H1 (cell line): ENCODE results near the gene ANKRD6. TPM values are rescaled to one million over a fixed set of nuclear protein-coding genes. Genes with fewer than 3 reads are reported as not detected.

Experiments used
- CTCF ChIA-PET: fragments of 300-600 bp; sonication (Branson Sonifier 250); formaldehyde crosslinking; loops from one replicate; lab custom pipeline; 2021; ENCODE audit not compliant: partially characterized antibody; lab: Charles Lee
- POLR2A ChIA-PET: fragments of 300-600 bp; sonication (Branson Sonifier 250); formaldehyde crosslinking; loops from one replicate; lab custom pipeline; 2021; ENCODE audit warnings: inconsistent platforms; ENCODE audit not compliant: partially characterized antibody; lab: Charles Lee
- DNase-seq, 2 experiments: peaks; one replicate each; pipeline versions ENCODE4 v3.0.0 to v3.0.0-alpha.2; 2010 to 2022; ENCODE audit warnings: low spot score in 2 of 2, low read depth in 1 of 2, mixed read lengths in 1 of 2
- FAIRE-seq: peaks from 2 replicates; lab custom pipeline; 2011; peaks lifted over from hg19 to GRCh38; lab: Jason Lieb, UNC
- H2AFZ ChIP-seq: 2 replicates; pipeline ENCODE4 v1.8.1; 2012; ENCODE audit warnings: low read length, inconsistent platforms
- H2AK5ac ChIP-seq: 2 replicates; pipeline ENCODE4 v1.6.1; 2013; ENCODE audit warnings: low read depth, low read length
- H2BK120ac ChIP-seq: replicated peaks from 2 replicates; pipeline ENCODE3; 2013; ENCODE audit warnings: low read depth, low read length, inconsistent platforms
- H2BK12ac ChIP-seq: 2 replicates; pipeline ENCODE4 v1.6.1; 2013; ENCODE audit warnings: low read depth, low read length
- H2BK15ac ChIP-seq: 2 replicates; pipeline ENCODE4 v1.6.1; 2013; ENCODE audit warnings: low read length
- H2BK20ac ChIP-seq: 2 replicates; pipeline ENCODE4 v1.6.1; 2013; ENCODE audit warnings: low read length
- H2BK5ac ChIP-seq: 2 replicates; pipeline ENCODE4 v1.6.1; 2013; ENCODE audit warnings: low read depth, low read length
- H3K14ac ChIP-seq: 2 replicates; pipeline ENCODE4 v1.6.1; 2013; ENCODE audit warnings: inconsistent platforms; ENCODE audit not compliant: insufficient read length
- H3K18ac ChIP-seq: 2 replicates; pipeline ENCODE4 v1.6.1; 2013; ENCODE audit warnings: low read length; ENCODE audit errors: extremely low read depth
- H3K23ac ChIP-seq: 2 replicates; pipeline ENCODE4 v1.6.1; 2013; ENCODE audit warnings: inconsistent platforms; ENCODE audit not compliant: insufficient read length
- H3K23me2 ChIP-seq: 2 replicates; pipeline ENCODE4 v1.6.1; 2013; ENCODE audit warnings: low read depth, low read length
- H3K27ac ChIP-seq: 2 replicates; pipeline ENCODE4 v1.6.1; 2011; ENCODE audit warnings: low read depth, low read length, inconsistent platforms
- H3K27me3 ChIP-seq, 4 experiments: replicated peaks in 1 of 4; 1 replicate in 1 of 4; 2 replicates in 3 of 4; pipeline versions ENCODE4 v1.6.1 to v1.8.1; 2011 to 2013; ENCODE audit warnings: low read length in 3 of 4, mild to moderate bottlenecking in 3 of 4, inconsistent platforms in 2 of 4, mixed read lengths in 2 of 4, moderate library complexity in 1 of 4; ENCODE audit not compliant: control insufficient read depth in 3 of 4, insufficient read depth in 3 of 4; ENCODE audit errors: extremely low read depth in 1 of 4
- H3K36me3 ChIP-seq, 4 experiments: 2 replicates each; pipeline versions ENCODE4 v1.6.1 to v1.8.1; 2011 to 2013; ENCODE audit warnings: mild to moderate bottlenecking in 4 of 4, low read length in 3 of 4, moderate library complexity in 2 of 4, control low read depth in 1 of 4, inconsistent platforms in 1 of 4; ENCODE audit not compliant: insufficient read depth in 4 of 4, control insufficient read depth in 2 of 4
- H3K4ac ChIP-seq: replicated peaks from 2 replicates; pipeline ENCODE3; 2013; ENCODE audit warnings: low read length, low read depth, mixed read lengths, inconsistent platforms; ENCODE audit not compliant: insufficient read length
- H3K4me1 ChIP-seq, 4 experiments: replicated peaks in 1 of 4; 1 replicate in 1 of 4; 2 replicates in 3 of 4; pipeline versions ENCODE4 v1.6.1 to v1.8.1; 2011 to 2013; ENCODE audit warnings: low read length in 3 of 4, inconsistent platforms in 2 of 4, mixed read lengths in 1 of 4; ENCODE audit not compliant: insufficient read depth in 4 of 4, control insufficient read depth in 3 of 4
- H3K4me2 ChIP-seq, 2 experiments: 2 replicates each; pipeline versions ENCODE4 v1.6.1 to v1.8.1; 2011 to 2013; ENCODE audit warnings: low read depth in 2 of 2, low read length in 2 of 2, control low read depth in 1 of 2, inconsistent platforms in 1 of 2, mild to moderate bottlenecking in 1 of 2; ENCODE audit not compliant: insufficient read depth in 1 of 2
- H3K4me3 ChIP-seq, 4 experiments: fragments of 200-600, 300-600 bp in 1 of 4; sonication (generic), shearing (Covaris generic), sonication (Bioruptor Twin) in 1 of 4; 2 replicates each; pipeline versions ENCODE4 v1.5.1 to v1.8.1; 2011 to 2016; ENCODE audit warnings: low read length in 4 of 4, low read depth in 3 of 4, control low read depth in 2 of 4, inconsistent platforms in 2 of 4, mild to moderate bottlenecking in 2 of 4, mixed read lengths in 1 of 4, moderate library complexity in 1 of 4; ENCODE audit not compliant: insufficient read depth in 2 of 4; ENCODE audit errors: extremely low read depth in 1 of 4
- H3K56ac ChIP-seq: replicated peaks from 2 replicates; pipeline ENCODE3; 2013; ENCODE audit warnings: low read depth, mild to moderate bottlenecking, mixed read lengths, low read length, inconsistent platforms; ENCODE audit not compliant: insufficient read length
- H3K79me1 ChIP-seq: 2 replicates; pipeline ENCODE4 v1.6.1; 2013; ENCODE audit warnings: low read depth, low read length, control low read depth
- H3K79me2 ChIP-seq, 2 experiments: 2 replicates each; pipeline versions ENCODE4 v1.6.1 to v1.8.1; 2012 to 2013; ENCODE audit warnings: low read length in 2 of 2, mild to moderate bottlenecking in 2 of 2, inconsistent platforms in 1 of 2; ENCODE audit not compliant: insufficient read depth in 2 of 2, control insufficient read depth in 1 of 2
- H3K9ac ChIP-seq, 4 experiments: replicated peaks in 1 of 4; 1 replicate in 1 of 4; 2 replicates in 3 of 4; pipeline versions ENCODE4 v1.6.1 to v1.8.1; 2011 to 2013; ENCODE audit warnings: low read depth in 3 of 4, low read length in 3 of 4, control low read depth in 2 of 4, mild to moderate bottlenecking in 2 of 4, moderate library complexity in 2 of 4, inconsistent platforms in 1 of 4; ENCODE audit errors: extremely low read depth in 1 of 4
- H3K9me3 ChIP-seq, 2 experiments: 2 replicates each; pipeline versions ENCODE4 v1.6.1 to v1.8.1; 2012 to 2013; ENCODE audit warnings: mild to moderate bottlenecking in 2 of 2, moderate library complexity in 2 of 2, control low read depth in 1 of 2, inconsistent platforms in 1 of 2, low read depth in 1 of 2, low read length in 1 of 2, mixed read lengths in 1 of 2; ENCODE audit not compliant: insufficient read depth in 2 of 2
- H4K20me1 ChIP-seq, 2 experiments: replicated peaks in 1 of 2; 2 replicates each; pipeline versions ENCODE3 to v1.8.1; 2011 to 2013; ENCODE audit warnings: inconsistent platforms in 2 of 2, low read length in 2 of 2, mild to moderate bottlenecking in 1 of 2; ENCODE audit not compliant: insufficient read depth in 2 of 2, control insufficient read depth in 1 of 2
- H4K5ac ChIP-seq: 2 replicates; pipeline ENCODE4 v1.6.1; 2013; ENCODE audit warnings: low read length, low read depth, mixed read lengths, inconsistent platforms; ENCODE audit not compliant: insufficient read length
- H4K8ac ChIP-seq: 2 replicates; pipeline ENCODE4 v1.8.0; 2013; ENCODE audit warnings: mild to moderate bottlenecking, moderate library complexity, low read length, inconsistent platforms; ENCODE audit not compliant: insufficient read depth; ENCODE audit errors: extremely low read depth
- H4K91ac ChIP-seq: replicated peaks from 2 replicates; pipeline ENCODE3; 2013; ENCODE audit warnings: low read length, mixed read lengths, inconsistent platforms; ENCODE audit not compliant: insufficient read length
- CTCF ChIP-seq, 3 experiments: IDR thresholded peaks; 1 replicate in 2 of 3; 2 replicates in 1 of 3; pipeline versions ENCODE4 v1.5.1 to v1.6.1; 2011; ENCODE audit warnings: low read length in 3 of 3, mild to moderate bottlenecking in 3 of 3, inconsistent platforms in 2 of 3, low read depth in 1 of 3, moderate library complexity in 1 of 3; ENCODE audit not compliant: insufficient read depth in 1 of 3; ENCODE audit errors: control extremely low read depth in 1 of 3
- POLR2AphosphoS5 ChIP-seq: IDR thresholded peaks from 2 replicates; pipeline ENCODE4 v1.6.1; 2011; ENCODE audit warnings: low read depth, low read length
- TAF1 ChIP-seq: IDR thresholded peaks from 2 replicates; pipeline ENCODE4 v1.6.1; 2011; ENCODE audit warnings: mild to moderate bottlenecking, low read depth, low read length
- WGBS, 2 experiments: shearing (Covaris generic) in 1 of 2; methylation state at CpG; one replicate each; pipeline versions ENCODE4 v1.1.6 to v1.1.7; 2013 to 2015; ENCODE audit warnings: low lambda C conversion rate in 2 of 2, mixed read lengths in 2 of 2, inconsistent platforms in 1 of 2, low coverage in 1 of 2, missing lambda C conversion rate in 1 of 2; ENCODE audit not compliant: insufficient replicate concordance in 2 of 2, insufficient coverage in 1 of 2, insufficient read length in 1 of 2; ENCODE audit errors: extremely low coverage in 1 of 2, missing lambda C conversion rate in 1 of 2; 5-methylcytosine and 5-hydroxymethylcytosine counted together
- polyA plus RNA-seq, 7 experiments: library from polyadenylated mRNA; depleted of rRNA in 3 of 7; stranded (reverse) in 5 of 7; unstranded in 2 of 7; fragments of >200 nt in 5 of 7; fragments of 200-250 nt in 2 of 7; gene quantifications; 1 replicate in 5 of 7; 2 replicates in 1 of 7; 4 replicates in 1 of 7; pipeline versions ENCODE4 v1.2.1 to v1.2.3, GENCODE V29; 2011 to 2013; ENCODE audit warnings: missing spikeins in 2 of 7, mixed read lengths in 2 of 7
- total RNA-seq: library from RNA; stranded (reverse); fragmentation: NEBNext Ultra II Directional; extraction: Animal tissue kit (Norgen Biotek cat#: 25700); gene quantifications from 2 replicates; pipeline ENCODE4 v1.2.1, GENCODE V29; 2021

ANKRD6 gene
- total and polyA plus RNA-seq, 2 of the 8 experiments (the other 6 are each of a cell fraction or from before 2014, with no cell fraction given): 5.9 to 12.8 TPM

GRCh38 chr6:89682991-89683390, 250.0 kb downstream of the ANKRD6 start:
- Histone ChIP-seq H3K18ac (no peak overlapping the region; the same call in 1 of the 2 replicates), H3K9ac (no peak overlapping the region), H3K23ac (no peak overlapping the region), H3K23me2 (no peaks in the 10 kb centered on the region), H3K79me1 (no peaks in the 10 kb centered on the region; the same call in 1 of the 2 replicates), H3K27me3 (no peaks in the 10 kb centered on the region), H3K4me3 (no peak overlapping the region), H3K27ac (no peak overlapping the region), H3K79me2 (no peaks in the 10 kb centered on the region), H2AFZ (no peak overlapping the region), H2BK20ac (no peak overlapping the region), H3K9me3 (no peaks in the 10 kb centered on the region), H2BK15ac (no peak overlapping the region), H3K36me3 (peaks cover 44 to 93% (median 75%) of the 10 kb centered on the region in 4 experiments), H3K4me1 (peaks cover 10 to 23% (median 14%) of the 10 kb centered on the region in 4 experiments; a peak in 6 of 7 replicates), H4K91ac (no peak overlapping the region), H3K4me2 (no peak overlapping the region), H2AK5ac (no peak overlapping the region), H3K56ac (no peak overlapping the region), H3K14ac (no peak overlapping the region), H3K4ac (no peak overlapping the region), H2BK120ac (no peak overlapping the region), H4K8ac (no peak overlapping the region), H2BK12ac (no peak overlapping the region; the same call in 1 of the 2 replicates), H4K20me1 (no peaks in the 10 kb centered on the region), H2BK5ac (no peak overlapping the region), H4K5ac (no peak overlapping the region)
- no peak for TF ChIP-seq POLR2AphosphoS5
- no peak for TF ChIP-seq TAF1
- peak in 1 of 3 experiments; percentile 18; a peak in 2 of 4 replicates for TF ChIP-seq CTCF (IDR thresholded peaks at IDR 0.05; ENCODE audit: control extremely low read depth in 1 of 3, insufficient read depth in 1 of 3, low read depth in 1 of 3, low read length in 3 of 3)
- no peak for FAIRE-seq
- POLR2A ChIA-PET: no interaction called here
- WGBS, 2 experiments: 100% methylated on average over 1 of the region's 1 CpG; no CpG with 5 or more reads in 1 of the 2 experiments
- no peak for DNase-seq
- CTCF ChIA-PET: interaction anchor here (0.9 to 1.9 kb wide), 2 partner anchors 12 to 42 kb away, joined by 3 to 10 read pairs; no protein-coding TSS in a partner anchor
